Lower lobe of right lung (tissue), 2 donors: ENCODE data around the gene PRG3. TPM values are rescaled to one million over a fixed set of nuclear protein-coding genes. Genes with fewer than 3 reads are reported as not detected.

ENCODE experiments used
- ATAC-seq, 2 donors: fragments of 200-7000 bp; cut with Tn5 transposase; one replicate each; pipeline ENCODE4 v1.9.1; 2020 to 2022; ENCODE audit warnings: mild to moderate bottlenecking in 2 of 2, moderate library complexity in 2 of 2
- DNase-seq: peaks from one replicate; pipeline ENCODE4 v3.0.0-alpha.2; 2020
- H3K27ac ChIP-seq: fragments of 200-600 bp; one replicate; pipeline ENCODE4 v1.8.0; 2022
- H3K27me3 ChIP-seq: fragments of 200-600 bp; one replicate; pipeline ENCODE4 v1.8.0; 2022; ENCODE audit warnings: low read depth
- H3K36me3 ChIP-seq: fragments of 200-600 bp; one replicate; pipeline ENCODE4 v1.8.0; 2022; ENCODE audit warnings: mild to moderate bottlenecking
- H3K4me1 ChIP-seq: fragments of 200-600 bp; one replicate; pipeline ENCODE4 v1.8.0; 2022
- H3K4me3 ChIP-seq: fragments of 200-600 bp; one replicate; pipeline ENCODE4 v1.8.0; 2022; ENCODE audit warnings: mild to moderate bottlenecking
- H3K9me3 ChIP-seq: fragments of 200-600 bp; one replicate; pipeline ENCODE4 v1.8.0; 2022
- intact Hi-C: fragments of 100-400 bp; cut with DNase I; formaldehyde crosslinking; loops from one replicate; pipeline ENCODE4 v1.11.0; 2022
- total RNA-seq: library from RNA; stranded (reverse); fragmentation: NEBNext Ultra II Directional; extraction: Animal tissue kit (Norgen Biotek cat#: 25700); gene quantifications from one replicate; pipeline ENCODE4 v1.2.1, GENCODE V29; 2021
- TF ChIP-seq, protein P1 (sequence below): fragments of 200-600 bp; IDR thresholded peaks from one replicate; pipeline ENCODE4 v1.8.0; 2022; ENCODE audit warnings: antibody characterized with exemption, mild to moderate bottlenecking
- donor health status: DM: no; HTN: yes; CAD: no; lungs with severe emphysema.

PRG3 gene
- total RNA-seq, 1 donor from 2014 or later: not detected

- intact Hi-C loops: no loop called here
- Histone ChIP-seq H3K27me3 (no peaks in the 10 kb centered on the region), H3K4me1 (peaks cover 20% of the 10 kb centered on the region), H3K27ac (no peak overlapping the region), H3K36me3 (peaks cover 61% of the 10 kb centered on the region), H3K9me3 (no peaks in the 10 kb centered on the region), H3K4me3 (no peak overlapping the region)
- ATAC-seq (no peak), DNase-seq (no peak)
- TF ChIP-seq, protein P1, sequence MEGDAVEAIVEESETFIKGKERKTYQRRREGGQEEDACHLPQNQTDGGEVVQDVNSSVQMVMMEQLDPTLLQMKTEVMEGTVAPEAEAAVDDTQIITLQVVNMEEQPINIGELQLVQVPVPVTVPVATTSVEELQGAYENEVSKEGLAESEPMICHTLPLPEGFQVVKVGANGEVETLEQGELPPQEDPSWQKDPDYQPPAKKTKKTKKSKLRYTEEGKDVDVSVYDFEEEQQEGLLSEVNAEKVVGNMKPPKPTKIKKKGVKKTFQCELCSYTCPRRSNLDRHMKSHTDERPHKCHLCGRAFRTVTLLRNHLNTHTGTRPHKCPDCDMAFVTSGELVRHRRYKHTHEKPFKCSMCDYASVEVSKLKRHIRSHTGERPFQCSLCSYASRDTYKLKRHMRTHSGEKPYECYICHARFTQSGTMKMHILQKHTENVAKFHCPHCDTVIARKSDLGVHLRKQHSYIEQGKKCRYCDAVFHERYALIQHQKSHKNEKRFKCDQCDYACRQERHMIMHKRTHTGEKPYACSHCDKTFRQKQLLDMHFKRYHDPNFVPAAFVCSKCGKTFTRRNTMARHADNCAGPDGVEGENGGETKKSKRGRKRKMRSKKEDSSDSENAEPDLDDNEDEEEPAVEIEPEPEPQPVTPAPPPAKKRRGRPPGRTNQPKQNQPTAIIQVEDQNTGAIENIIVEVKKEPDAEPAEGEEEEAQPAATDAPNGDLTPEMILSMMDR: no peak
Observed at GRCh38 chr11:57332694-57333440, 48.1 kb downstream of the PRG3 start.

DNA sequence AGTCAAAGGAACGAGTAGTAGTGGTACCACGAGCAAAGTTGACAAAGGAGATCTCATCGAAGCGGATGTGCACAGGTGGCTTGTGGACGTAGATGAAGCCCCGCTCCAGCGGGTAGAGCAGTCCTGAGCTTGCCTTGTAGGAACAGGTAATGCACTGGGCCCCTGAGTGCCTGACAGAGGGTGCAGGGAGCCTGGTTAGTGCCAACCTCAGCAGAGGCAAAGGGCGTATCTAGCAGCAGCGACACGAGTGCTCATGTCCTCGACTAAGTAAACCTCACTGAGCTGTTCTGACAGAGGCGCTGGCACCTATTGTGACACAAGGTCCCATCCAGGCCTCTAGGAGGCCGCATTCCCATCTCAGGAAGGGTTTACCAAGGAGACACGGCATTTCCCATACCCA is 49.2 kb downstream of the PRG3 start:
- H3K9me3 ChIP-seq: no peaks in the 10 kb centered on the region
- H3K27ac ChIP-seq: no peak overlapping the region
- H3K27me3 ChIP-seq: no peaks in the 10 kb centered on the region
- H3K4me1 ChIP-seq: peaks cover 23% of the 10 kb centered on the region
- DNase-seq (no peak), ATAC-seq (no peak)
- H3K4me3 ChIP-seq: no peak overlapping the region
- intact Hi-C loops: no loop called here
- H3K36me3 ChIP-seq: peaks cover 73% of the 10 kb centered on the region
- TF ChIP-seq, protein P1: no peak

GRCh38 chr11:57330029-57330428 is 50.9 kb downstream of the PRG3 start:
- Histone ChIP-seq H3K27ac (no peak overlapping the region), H3K9me3 (no peaks in the 10 kb centered on the region), H3K4me3 (no peak overlapping the region), H3K27me3 (no peaks in the 10 kb centered on the region), H3K4me1 (peaks cover 32% of the 10 kb centered on the region), H3K36me3 (peaks cover 75% of the 10 kb centered on the region)
- DNase-seq (no peak), ATAC-seq (no peak)
- TF ChIP-seq, protein P1: no peak
- intact Hi-C loops: no loop called here

DNA sequence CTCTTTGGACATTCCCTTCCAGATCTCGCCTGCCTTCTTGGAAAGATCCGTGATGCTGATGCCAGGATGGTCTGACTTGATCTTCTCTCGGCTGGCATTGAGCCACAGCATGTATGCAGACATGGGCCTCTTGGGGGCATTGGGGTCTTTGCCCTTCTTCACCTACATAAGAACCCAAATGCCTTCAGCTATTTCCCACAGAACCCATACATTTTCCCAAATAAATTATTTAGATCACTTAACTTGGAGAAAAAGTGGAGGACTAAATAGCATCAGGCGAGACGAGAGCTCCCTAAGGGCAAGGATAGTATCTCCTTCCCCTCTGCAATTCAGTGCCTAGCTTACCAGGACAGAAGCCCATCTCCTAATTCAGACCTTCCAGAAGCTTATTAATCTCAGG is 53.2 kb downstream of the PRG3 start:
- H3K36me3 ChIP-seq: peaks cover 63% of the 10 kb centered on the region
- no peak overlapping the region for H3K4me3 ChIP-seq
- peaks cover 31% of the 10 kb centered on the region for H3K4me1 ChIP-seq
- intact Hi-C loops: no loop called here
- ATAC-seq (no peak), DNase-seq (no peak)
- H3K27me3 ChIP-seq: no peaks in the 10 kb centered on the region
- TF ChIP-seq, protein P1: no peak
- peak overlapping the region; percentile 96 for H3K27ac ChIP-seq
- no peaks in the 10 kb centered on the region for H3K9me3 ChIP-seq

Other genes with a start within 250 kb of the PRG3 start
- gene LRRC55, start 199.2 kb downstream of the PRG3 start, total RNA-seq: 0.12 TPM
- 4.1 TPM for gene APLNR, start 143.9 kb downstream of the PRG3 start, total RNA-seq
- 147 TPM for gene TNKS1BP1, start 56.2 kb downstream of the PRG3 start, total RNA-seq
- gene SSRP1, start 45.3 kb downstream of the PRG3 start, total RNA-seq: 62.2 TPM
- not detected for gene P2RX3, start 42.8 kb downstream of the PRG3 start, total RNA-seq
- gene PRG2, start 9.5 kb upstream of the PRG3 start, total RNA-seq: not detected
- 102 TPM for gene SLC43A3, start 46.0 kb upstream of the PRG3 start, total RNA-seq
- 4.8 TPM for gene RTN4RL2, start 79.4 kb upstream of the PRG3 start, total RNA-seq
- 13.2 TPM for gene SLC43A1, start 134.6 kb upstream of the PRG3 start, total RNA-seq
- 35.3 TPM for gene TIMM10, start 149.6 kb upstream of the PRG3 start, total RNA-seq
- not detected for gene SMTNL1, start 156.4 kb upstream of the PRG3 start, total RNA-seq
- gene UBE2L6, start 186.5 kb upstream of the PRG3 start, total RNA-seq: 172 TPM
- gene SERPING1, start 216.5 kb upstream of the PRG3 start, total RNA-seq: 471 TPM